ENCODE results near the gene NEDD9.

Gene NEDD9

DNA sequence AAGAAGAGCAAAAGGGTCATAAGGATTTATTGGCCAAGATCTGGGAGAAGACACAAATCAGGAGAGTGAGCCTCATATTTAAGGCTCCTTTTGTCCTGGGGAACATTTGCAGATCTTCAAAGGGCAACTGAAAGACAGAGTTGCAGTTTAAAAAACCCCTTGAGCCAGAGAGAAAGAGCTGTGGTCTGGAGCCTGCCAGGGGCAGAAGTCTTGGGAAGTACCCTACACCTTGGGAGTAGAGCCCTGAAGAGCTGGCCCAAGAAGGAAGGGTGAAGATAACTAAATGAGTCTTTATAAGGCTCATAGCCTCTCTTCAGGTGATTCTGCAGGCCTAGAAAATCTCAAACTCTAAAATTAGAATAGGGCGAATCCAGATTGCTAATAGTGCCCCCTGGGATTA lies 81.0 kb downstream of the NEDD9 start:
- DNase-seq (ENCODE audit: low spot score): no peak
- in situ Hi-C loops (cut with MboI; ENCODE audit: low pct_unique_long_range_greater_than_20kb, low sequenced_read_pairs, unreplicated experiment): no loop called here
- no peak for TF ChIP-seq CTCF (IDR thresholded peaks at IDR 0.05; ENCODE audit: extremely low read depth, insufficient read depth, missing control alignments)

GRCh38 chr6:11149551-11149950 lies 82.9 kb downstream of the NEDD9 start:
- no peak for DNase-seq (ENCODE audit: low spot score)
- no peak for TF ChIP-seq CTCF (IDR thresholded peaks at IDR 0.05; ENCODE audit: extremely low read depth, insufficient read depth, missing control alignments)
- in situ Hi-C loops (cut with MboI; ENCODE audit: low pct_unique_long_range_greater_than_20kb, low sequenced_read_pairs, unreplicated experiment): loop anchor here (10.0 kb wide), 2 partner anchors 345 to 425 kb away; no protein-coding TSS in a partner anchor

DNA sequence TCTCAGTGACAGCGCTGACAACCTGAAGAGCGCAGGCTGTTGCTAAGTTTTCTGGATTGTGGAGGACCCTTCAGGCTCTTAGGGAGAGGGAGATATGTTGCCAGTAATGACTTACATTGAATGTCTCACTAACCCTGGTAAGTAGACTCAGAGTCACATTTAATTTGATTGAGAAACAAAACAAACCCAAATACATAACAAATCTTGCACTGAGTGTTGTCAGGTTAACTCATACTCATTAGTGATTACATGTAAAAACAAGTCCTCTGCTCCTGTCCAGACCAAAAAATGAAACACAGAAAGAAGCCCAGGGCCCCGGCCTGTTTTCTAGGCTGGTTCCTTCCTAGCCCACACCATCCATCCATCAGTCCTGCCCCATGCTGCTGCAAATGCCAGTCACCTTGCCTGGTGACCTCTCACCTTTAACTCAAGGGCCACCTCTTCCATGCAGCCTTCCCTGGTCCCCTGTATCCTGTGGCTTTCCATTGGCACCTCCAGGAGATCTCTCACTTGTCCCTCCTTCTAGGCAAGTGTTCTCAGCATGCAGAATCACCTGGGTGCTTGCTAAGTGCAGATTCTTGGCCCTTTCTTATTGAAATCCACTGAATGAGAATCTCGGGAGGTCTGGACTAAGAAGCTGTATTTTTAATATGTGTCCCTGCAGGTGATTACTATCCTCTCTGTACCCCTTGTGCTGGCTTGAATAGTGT lies 86.2 kb downstream of the NEDD9 start:
- DNase-seq (ENCODE audit: low spot score): no peak
- TF ChIP-seq CTCF (IDR thresholded peaks at IDR 0.05; ENCODE audit: extremely low read depth, insufficient read depth, missing control alignments): no peak
- in situ Hi-C loops (cut with MboI; ENCODE audit: low pct_unique_long_range_greater_than_20kb, low sequenced_read_pairs, unreplicated experiment): loop anchor here (10.0 kb wide), 2 partner anchors 349 to 429 kb away; no protein-coding TSS in a partner anchor

- TF ChIP-seq CTCF (IDR thresholded peaks at IDR 0.05; ENCODE audit: extremely low read depth, insufficient read depth, missing control alignments): peak; percentile 97
- peak; percentile 78 for DNase-seq (ENCODE audit: low spot score)
- in situ Hi-C loops (cut with MboI; ENCODE audit: low pct_unique_long_range_greater_than_20kb, low sequenced_read_pairs, unreplicated experiment): loop anchor here (10.0 kb wide), 2 partner anchors 350 to 430 kb away; no protein-coding TSS in a partner anchor
These were observed 88.0 kb downstream of the NEDD9 start for GRCh38 chr6:11144393-11144851.

DNA sequence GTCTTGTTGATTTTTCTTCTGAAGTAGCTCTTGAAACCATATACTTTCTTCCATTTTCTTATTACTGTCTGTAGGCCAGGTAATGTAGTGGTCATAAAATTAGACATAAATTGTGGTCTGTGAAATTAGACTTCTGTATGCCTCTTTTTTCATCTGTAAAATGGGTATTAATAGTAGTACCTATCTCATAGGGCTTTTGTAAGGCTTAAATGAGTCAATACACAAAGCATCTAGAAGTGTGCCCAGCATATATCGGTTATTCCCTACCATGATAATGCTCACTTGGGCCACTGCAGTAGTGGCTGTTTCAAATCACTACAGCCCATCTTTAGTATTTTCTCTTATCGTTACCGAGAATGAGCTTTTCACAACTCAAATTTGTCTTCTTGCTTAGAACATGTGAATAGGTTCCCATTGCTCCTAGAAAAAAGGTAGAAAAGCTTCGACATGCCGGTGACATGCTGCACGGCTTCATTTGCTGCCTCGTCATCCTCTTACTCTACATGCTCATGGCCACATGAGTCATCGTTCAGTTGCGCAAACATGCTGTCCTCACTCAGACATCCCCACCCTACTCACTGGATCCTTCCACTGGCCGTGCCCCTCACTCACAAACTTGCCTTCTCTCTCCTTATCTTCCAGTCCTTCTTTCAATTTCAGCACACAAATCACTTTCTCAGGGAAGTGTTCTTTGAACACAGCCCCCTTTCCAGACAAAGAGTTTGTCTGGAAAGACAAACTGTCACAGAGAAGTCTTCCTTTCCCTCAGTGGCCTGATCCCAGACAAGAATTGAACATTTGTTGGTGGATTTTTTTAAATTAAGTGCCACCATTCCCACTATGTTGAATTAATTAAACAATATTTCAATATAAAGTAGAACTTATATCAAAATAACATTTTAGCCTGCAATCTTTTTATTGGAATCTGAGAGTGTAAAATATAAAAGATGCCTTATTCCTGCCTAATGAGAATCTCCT lies 88.8 kb downstream of the NEDD9 start:
- in situ Hi-C loops (cut with MboI; ENCODE audit: low pct_unique_long_range_greater_than_20kb, low sequenced_read_pairs, unreplicated experiment): loop anchor here (10.0 kb wide), 2 partner anchors 351 to 431 kb away; no protein-coding TSS in a partner anchor
- no peak for DNase-seq (ENCODE audit: low spot score)
- no peak for TF ChIP-seq CTCF (IDR thresholded peaks at IDR 0.05; ENCODE audit: extremely low read depth, insufficient read depth, missing control alignments)

DNA sequence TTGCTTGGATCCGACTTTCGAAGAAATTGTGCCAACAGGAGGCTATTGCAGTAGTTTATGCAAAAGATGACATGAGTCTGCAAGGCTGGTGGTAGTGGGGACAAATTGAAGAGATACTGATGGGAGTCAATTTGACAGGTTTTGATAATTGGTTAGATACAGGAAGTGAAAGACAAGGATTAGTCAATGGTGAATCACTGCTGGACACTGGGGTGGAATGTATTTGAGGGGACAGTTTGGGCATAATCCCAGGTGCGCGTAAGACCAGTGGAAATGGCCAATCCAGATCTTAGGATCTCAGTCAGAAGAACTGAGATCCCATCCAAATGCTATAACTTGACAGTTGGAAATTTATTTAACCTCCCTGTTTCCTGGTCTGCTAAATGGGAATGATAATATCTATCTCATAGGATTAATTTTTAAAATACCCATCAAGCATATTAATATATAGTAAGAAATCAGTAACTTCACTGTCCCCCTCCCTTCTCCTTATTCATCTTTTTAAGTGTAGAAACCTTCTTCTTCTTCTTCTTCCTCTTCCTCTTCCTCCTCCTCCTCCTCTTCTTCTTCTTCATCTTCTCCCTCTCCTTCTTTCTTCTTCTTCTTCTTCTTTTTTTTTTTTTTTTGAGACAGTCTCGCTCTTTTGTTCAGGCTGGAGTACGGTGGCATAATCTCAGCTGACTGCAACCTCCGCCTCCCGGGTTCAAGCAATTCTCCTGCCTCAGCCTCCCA lies 90.0 kb downstream of the NEDD9 start:
- in situ Hi-C loops (cut with MboI; ENCODE audit: low pct_unique_long_range_greater_than_20kb, low sequenced_read_pairs, unreplicated experiment): loop anchor here (10.0 kb wide), 2 partner anchors 352 to 432 kb away; no protein-coding TSS in a partner anchor
- no peak for TF ChIP-seq CTCF (IDR thresholded peaks at IDR 0.05; ENCODE audit: extremely low read depth, insufficient read depth, missing control alignments)
- DNase-seq (ENCODE audit: low spot score): no peak

Data from GM13977 (cell line).